Activated CD8-positive, alpha-beta memory T cell treated with anti-CD3 and anti-CD28 coated beads, Interleukin-2, amount 50 U/mL, for 48 hours (primary cell): Measurements from ENCODE around the gene PRKAR1B.

Experiments
- DNase-seq: peaks from one replicate; pipeline ENCODE4 v3.0.0-alpha.2; 2020

The PRKAR1B gene

GRCh38 chr7:716636-717035, 10.4 kb downstream of the PRKAR1B start:
- DNase-seq = no peak

GRCh38 chr7:716222-716621, 10.9 kb downstream of the PRKAR1B start:
- DNase-seq = no peak

GRCh38 chr7:714251-714671, 12.8 kb downstream of the PRKAR1B start:
- DNase-seq = no peak

- no peak for DNase-seq
Observed at GRCh38 chr7:713488-714230, 13.4 kb downstream of the PRKAR1B start.

GRCh38 chr7:713139-713457, 14.0 kb downstream of the PRKAR1B start:
- DNase-seq = no peak

GRCh38 chr7:712381-713138, 14.5 kb downstream of the PRKAR1B start:
- DNase-seq = no peak

GRCh38 chr7:711922-712380, 15.1 kb downstream of the PRKAR1B start:
- no peak for DNase-seq

- DNase-seq = no peak
Observed at GRCh38 chr7:711093-711921, 15.8 kb downstream of the PRKAR1B start.

GRCh38 chr7:710161-710560, 16.9 kb downstream of the PRKAR1B start:
- DNase-seq = no peak

GRCh38 chr7:707296-708000, 19.6 kb downstream of the PRKAR1B start:
- no peak for DNase-seq

GRCh38 chr7:706721-707120, 20.4 kb downstream of the PRKAR1B start:
- DNase-seq = no peak

- no peak for DNase-seq
Observed at GRCh38 chr7:703049-703448, 24.0 kb downstream of the PRKAR1B start.

- DNase-seq = no peak
Observed at GRCh38 chr7:701086-701671, 25.9 kb downstream of the PRKAR1B start.

- DNase-seq = no peak
Observed at GRCh38 chr7:699476-700170, 27.5 kb downstream of the PRKAR1B start.

GRCh38 chr7:698515-699475, 28.3 kb downstream of the PRKAR1B start:
- no peak for DNase-seq

GRCh38 chr7:696812-697551, 30.1 kb downstream of the PRKAR1B start:
- DNase-seq = no peak

- no peak for DNase-seq
Observed at GRCh38 chr7:696426-696811, 30.7 kb downstream of the PRKAR1B start.

- DNase-seq = no peak
Observed at GRCh38 chr7:693280-693679, 33.8 kb downstream of the PRKAR1B start.

GRCh38 chr7:691361-692045, 35.6 kb downstream of the PRKAR1B start:
- DNase-seq = no peak
